SU-DHL-6 (cell line): ENCODE data around the gene PCDHGA6.

ENCODE experiments used
- EZH2phosphoT487 ChIP-seq: fragments of 200-600 bp; sonication (generic), shearing (Covaris generic); conservative IDR thresholded peaks from 2 replicates; pipeline ENCODE4 v1.6.1; 2018; ENCODE audit warnings: mild to moderate bottlenecking, antibody characterized with exemption, low read length, moderate library complexity, mixed read lengths
- TF ChIP-seq, protein P1 (sequence below): fragments of 200-600 bp; sonication (generic); IDR thresholded peaks from one replicate; pipeline ENCODE4 v1.5.1; 2017; ENCODE audit warnings: antibody characterized with exemption, mild to moderate bottlenecking, low read length, moderate library complexity; ENCODE audit not compliant: insufficient read depth, poor library complexity, severe bottlenecking

DNA sequence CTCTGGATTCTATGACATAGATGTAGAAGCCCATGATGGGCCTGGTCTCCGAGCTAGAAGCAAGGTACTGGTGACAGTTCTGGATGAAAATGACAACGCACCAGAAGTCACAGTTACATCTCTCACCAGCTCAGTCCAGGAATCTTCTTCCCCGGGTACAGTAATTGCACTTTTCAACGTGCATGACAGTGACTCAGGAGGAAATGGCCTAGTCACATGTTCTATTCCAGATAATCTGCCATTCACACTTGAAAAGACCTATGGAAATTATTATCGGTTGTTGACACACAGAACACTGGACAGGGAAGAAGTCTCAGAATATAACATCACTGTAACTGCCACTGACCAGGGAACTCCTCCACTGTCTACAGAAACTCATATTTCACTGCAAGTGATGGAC lies 17.6 kb upstream of the PCDHGA6 start:
- TF ChIP-seq, protein P1, sequence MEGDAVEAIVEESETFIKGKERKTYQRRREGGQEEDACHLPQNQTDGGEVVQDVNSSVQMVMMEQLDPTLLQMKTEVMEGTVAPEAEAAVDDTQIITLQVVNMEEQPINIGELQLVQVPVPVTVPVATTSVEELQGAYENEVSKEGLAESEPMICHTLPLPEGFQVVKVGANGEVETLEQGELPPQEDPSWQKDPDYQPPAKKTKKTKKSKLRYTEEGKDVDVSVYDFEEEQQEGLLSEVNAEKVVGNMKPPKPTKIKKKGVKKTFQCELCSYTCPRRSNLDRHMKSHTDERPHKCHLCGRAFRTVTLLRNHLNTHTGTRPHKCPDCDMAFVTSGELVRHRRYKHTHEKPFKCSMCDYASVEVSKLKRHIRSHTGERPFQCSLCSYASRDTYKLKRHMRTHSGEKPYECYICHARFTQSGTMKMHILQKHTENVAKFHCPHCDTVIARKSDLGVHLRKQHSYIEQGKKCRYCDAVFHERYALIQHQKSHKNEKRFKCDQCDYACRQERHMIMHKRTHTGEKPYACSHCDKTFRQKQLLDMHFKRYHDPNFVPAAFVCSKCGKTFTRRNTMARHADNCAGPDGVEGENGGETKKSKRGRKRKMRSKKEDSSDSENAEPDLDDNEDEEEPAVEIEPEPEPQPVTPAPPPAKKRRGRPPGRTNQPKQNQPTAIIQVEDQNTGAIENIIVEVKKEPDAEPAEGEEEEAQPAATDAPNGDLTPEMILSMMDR, result no peak
- no peak for TF ChIP-seq EZH2phosphoT487
